Right renal pelvis (tissue), 4 donors: Measurements from ENCODE around the gene RGPD3. TPM values are rescaled to one million over a fixed set of nuclear protein-coding genes. Genes with fewer than 3 reads are reported as not detected.
"Not testable (repeated sequence)": the region's sequence is repeated elsewhere in the genome, so short reads cannot be mapped to it uniquely, and the experiment has no call there.

Experiments
- DNase-seq, 4 donors: peaks; one replicate each; pipeline ENCODE4 v3.0.0-alpha.2; 2013; ENCODE audit warnings: low read depth in 4 of 4, low spot score in 3 of 4, missing footprints in 1 of 4
- polyA plus RNA-seq, 4 donors: library from polyadenylated mRNA; unstranded; fragments of 120-200 nt; gene quantifications; one replicate each; pipeline ENCODE4 v1.2.1, GENCODE V29; 2013; ENCODE audit not compliant: insufficient read length in 4 of 4

Gene RGPD3
- polyA plus RNA-seq, 4 donors = 0.06 to 0.51 (median 0.22) TPM

GRCh38 chr2:106486551-106487385 is 18.6 kb upstream of the RGPD3 start, which contains the start of gene CD8B2:
CD8B2 (plus strand) TSS chr2:106487364; CDS start chr2:106487427, 63 bp downstream.
- not testable (repeated sequence) for DNase-seq

- DNase-seq = not testable (repeated sequence)
These were observed 11.3 kb upstream of the RGPD3 start for GRCh38 chr2:106479563-106479962.

- not testable (repeated sequence) for DNase-seq
These were observed 9.4 kb upstream of the RGPD3 start for GRCh38 chr2:106477647-106478046.

GRCh38 chr2:106470658-106471057 is 2.4 kb upstream of the RGPD3 start:
- not testable (repeated sequence) for DNase-seq

- not testable (repeated sequence) for DNase-seq
These were observed 697 bp downstream of the RGPD3 start for GRCh38 chr2:106467516-106467915.

- not testable (repeated sequence) for DNase-seq
These were observed 6.3 kb downstream of the RGPD3 start for GRCh38 chr2:106461882-106462281.

GRCh38 chr2:106390680-106391079 is 77.5 kb downstream of the RGPD3 start:
- DNase-seq = not testable (repeated sequence)

GRCh38 chr2:106388814-106389410 is 79.3 kb downstream of the RGPD3 start:
- DNase-seq = not testable (repeated sequence)

GRCh38 chr2:106384548-106384947 is 83.7 kb downstream of the RGPD3 start:
- DNase-seq = not testable (repeated sequence)

- not testable (repeated sequence) for DNase-seq
These were observed 86.3 kb downstream of the RGPD3 start for GRCh38 chr2:106381867-106382266.

- DNase-seq = not testable (repeated sequence)
These were observed 88.6 kb downstream of the RGPD3 start for GRCh38 chr2:106379567-106379966.

- not testable (repeated sequence) for DNase-seq
These were observed 99.0 kb downstream of the RGPD3 start for GRCh38 chr2:106369182-106369581.

- peak in 2 of 4 donors; percentile 23 to 26 for DNase-seq
These were observed 101.9 kb downstream of the RGPD3 start for GRCh38 chr2:106366204-106366885.

GRCh38 chr2:106363791-106364190 is 104.4 kb downstream of the RGPD3 start:
- no peak for DNase-seq

GRCh38 chr2:106362789-106363188 is 105.4 kb downstream of the RGPD3 start:
- DNase-seq = no peak

- DNase-seq = no peak
These were observed 108.7 kb downstream of the RGPD3 start for GRCh38 chr2:106359512-106359911.

GRCh38 chr2:106358521-106358920 is 109.7 kb downstream of the RGPD3 start:
- DNase-seq = no peak

GRCh38 chr2:106358081-106358480 is 110.1 kb downstream of the RGPD3 start:
- no peak for DNase-seq

- no peak for DNase-seq
These were observed 111.9 kb downstream of the RGPD3 start for GRCh38 chr2:106356291-106356690.

- no peak for DNase-seq
These were observed 114.5 kb downstream of the RGPD3 start for GRCh38 chr2:106353676-106354075.

- DNase-seq = no peak
These were observed 117.2 kb downstream of the RGPD3 start for GRCh38 chr2:106350980-106351379.
